Neural progenitor cell (in vitro differentiated cells): ENCODE measurements around the gene POC1A.
"Not testable (repeated sequence)": the region's sequence is repeated elsewhere in the genome, so short reads cannot be mapped to it uniquely, and the experiment has no call there.

Experiments used
- CTCF ChIP-seq: fragments of 200-600 bp; sonication (generic); IDR thresholded peaks from 2 replicates; pipeline ENCODE4 v1.5.1; 2017; ENCODE audit warnings: antibody characterized with exemption, mild to moderate bottlenecking
- EZH2 ChIP-seq: fragments of 200-600 bp; sonication (generic); IDR thresholded peaks from 2 replicates; pipeline ENCODE4 v1.6.1; 2017; ENCODE audit warnings: antibody characterized with exemption, mild to moderate bottlenecking, moderate library complexity
- EZH2phosphoT487 ChIP-seq: fragments of 200-600 bp; sonication (generic); IDR thresholded peaks from 2 replicates; pipeline ENCODE4 v1.6.1; 2017; ENCODE audit warnings: antibody characterized with exemption

GRCh38 chr3:52033748-52034147 lies 120.5 kb downstream of the POC1A start:
- TF ChIP-seq CTCF, EZH2phosphoT487, EZH2: not testable (repeated sequence)
